Mucosa of stomach (tissue), 1 donor: ENCODE results near the gene COMMD8.

ENCODE experiments used
- H3K27me3 ChIP-seq: one replicate; pipeline ENCODE4 v1.7.0; 2013; ENCODE audit warnings: mild to moderate bottlenecking, low read length; ENCODE audit not compliant: control insufficient read depth, insufficient read depth
- H3K36me3 ChIP-seq: one replicate; pipeline ENCODE4 v1.7.0; 2013; ENCODE audit warnings: low read length; ENCODE audit not compliant: control insufficient read depth, insufficient read depth
- H3K4me1 ChIP-seq: one replicate; pipeline ENCODE4 v1.7.0; 2013; ENCODE audit warnings: mild to moderate bottlenecking, low read length; ENCODE audit not compliant: control insufficient read depth, insufficient read depth
- H3K4me3 ChIP-seq: one replicate; pipeline ENCODE4 v1.7.0; 2013; ENCODE audit warnings: low read length
- H3K9ac ChIP-seq: one replicate; pipeline ENCODE4 v1.7.0; 2013; ENCODE audit warnings: mild to moderate bottlenecking, low read length, moderate library complexity
- H3K9me3 ChIP-seq: one replicate; pipeline ENCODE4 v1.7.0; 2013; ENCODE audit warnings: mild to moderate bottlenecking, low read length, moderate library complexity; ENCODE audit not compliant: control insufficient read depth
- donor health status: Pancreatic carcinoma.

Gene COMMD8

DNA sequence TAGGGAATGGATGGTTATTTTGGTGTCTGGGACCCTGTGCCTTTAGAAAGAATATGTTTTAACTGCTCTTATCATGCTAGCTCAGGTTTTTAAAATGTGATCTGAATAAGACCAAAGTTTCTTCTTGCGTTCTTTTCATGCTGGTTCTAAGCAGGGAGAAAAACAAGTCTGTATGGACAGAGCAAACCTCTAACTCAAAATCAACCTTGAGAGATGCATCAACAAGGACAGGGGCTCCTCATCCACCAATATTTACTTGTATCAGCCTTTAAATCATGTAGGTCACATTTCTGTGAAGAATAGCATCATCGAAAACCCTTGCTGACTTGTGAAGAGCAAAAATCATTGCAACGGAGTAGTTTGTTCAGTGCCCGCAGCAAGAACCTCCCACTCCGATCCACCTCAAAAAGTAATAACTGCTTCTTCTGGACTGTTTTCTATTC is 22.8 kb upstream of the COMMD8 start:
- Histone ChIP-seq H3K9ac (peak overlapping the region; percentile 92), H3K4me3 (peak overlapping the region; percentile 85), H3K36me3 (no peaks in the 10 kb centered on the region), H3K9me3 (no peaks in the 10 kb centered on the region), H3K4me1 (peaks cover 6% of the 10 kb centered on the region), H3K27me3 (no peaks in the 10 kb centered on the region)

DNA sequence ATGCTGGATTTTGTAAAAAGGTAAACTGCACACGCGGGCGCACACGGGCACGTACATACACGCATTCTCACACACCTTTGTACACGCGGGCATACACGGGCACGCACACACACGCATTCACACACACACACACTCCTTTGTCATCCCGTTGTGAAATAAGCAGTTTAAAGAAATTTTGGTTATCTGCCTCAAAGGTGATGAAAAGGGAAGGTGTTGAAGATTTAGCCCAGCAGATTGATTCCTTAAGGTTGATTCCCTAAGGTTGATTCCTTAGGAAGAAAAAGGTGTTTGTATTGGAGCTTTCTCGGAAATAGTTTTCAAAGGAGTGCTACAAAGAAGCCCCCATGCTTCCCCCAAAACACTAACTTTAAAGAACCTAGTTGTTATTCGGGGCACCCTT is 22.3 kb upstream of the COMMD8 start:
- H3K9me3 ChIP-seq, result no peaks in the 10 kb centered on the region
- peak overlapping the region; percentile 85 for H3K4me3 ChIP-seq
- peak overlapping the region; percentile 92 for H3K9ac ChIP-seq
- peaks cover 6% of the 10 kb centered on the region for H3K4me1 ChIP-seq
- H3K36me3 ChIP-seq, result no peaks in the 10 kb centered on the region
- H3K27me3 ChIP-seq, result no peaks in the 10 kb centered on the region

DNA sequence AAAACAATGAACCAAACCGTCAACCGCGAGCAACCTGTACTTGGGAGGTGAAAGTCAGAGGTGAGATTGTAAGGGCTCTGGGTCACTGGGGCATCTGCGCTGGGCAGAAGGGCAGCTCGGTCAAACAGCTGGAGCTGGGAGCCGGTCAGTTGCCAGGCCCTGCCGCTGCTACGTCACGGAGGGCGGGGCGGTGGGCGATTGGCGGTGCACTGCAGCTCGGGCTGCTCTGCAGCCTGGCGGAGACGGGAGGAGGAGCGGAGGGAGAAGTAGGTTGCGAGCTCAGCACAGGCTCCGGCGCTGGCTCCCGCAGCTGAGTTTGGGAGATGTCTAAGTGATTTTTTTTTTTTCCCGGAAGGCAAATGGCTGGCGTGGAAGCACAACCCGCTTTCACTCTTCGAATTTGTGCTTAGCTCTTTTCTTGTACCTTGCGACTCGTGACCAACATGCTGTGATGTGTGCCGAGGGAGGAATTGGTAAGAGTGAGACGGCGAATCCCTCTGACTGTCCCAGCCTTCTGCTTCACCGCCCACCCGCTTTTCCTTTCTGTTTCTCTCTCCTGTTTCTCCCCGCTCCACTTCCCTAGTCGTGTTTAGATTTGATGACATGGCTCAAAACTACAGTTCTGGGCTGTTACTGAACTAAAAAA is 21.7 kb upstream of the COMMD8 start, which contains the start of gene ATP10D:
Gene ATP10D (plus strand): TSS at position 229 of the 646 bp plus-strand sequence. CDS start 27,266 bp downstream, outside the sequence.
- no peaks in the 10 kb centered on the region for H3K9me3 ChIP-seq
- H3K36me3 ChIP-seq, result no peaks in the 10 kb centered on the region
- H3K4me3 ChIP-seq, result peak within 1 kb of the TSS; percentile 85
- peak within 1 kb of the TSS; percentile 92 for H3K9ac ChIP-seq
- peaks cover 6% of the 10 kb centered on the region for H3K4me1 ChIP-seq
- H3K27me3 ChIP-seq, result no peaks in the 10 kb centered on the region

DNA sequence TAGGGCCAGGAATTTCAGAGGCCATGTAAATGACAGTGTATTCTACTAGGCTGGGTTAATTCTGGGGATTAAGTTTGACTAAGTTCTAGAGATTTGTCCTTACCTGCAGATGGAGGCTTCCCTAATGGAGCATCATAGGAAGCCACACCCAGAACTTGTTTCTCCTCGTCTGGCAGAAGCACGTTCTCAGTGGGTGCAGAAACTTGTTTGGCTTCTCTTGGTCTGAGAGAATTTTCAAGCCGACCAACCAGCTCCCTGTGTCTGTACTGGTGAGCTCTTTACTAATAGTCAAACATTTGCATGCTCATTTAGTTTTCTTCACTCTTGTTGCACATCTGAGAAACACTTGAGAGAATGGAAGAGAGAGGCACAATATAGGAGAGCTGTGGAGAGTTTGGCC is 20.7 kb upstream of the COMMD8 start:
- Histone ChIP-seq H3K9me3 (no peaks in the 10 kb centered on the region), H3K4me3 (no peak overlapping the region), H3K36me3 (no peaks in the 10 kb centered on the region), H3K9ac (no peak overlapping the region), H3K4me1 (peaks cover 6% of the 10 kb centered on the region), H3K27me3 (no peaks in the 10 kb centered on the region)

DNA sequence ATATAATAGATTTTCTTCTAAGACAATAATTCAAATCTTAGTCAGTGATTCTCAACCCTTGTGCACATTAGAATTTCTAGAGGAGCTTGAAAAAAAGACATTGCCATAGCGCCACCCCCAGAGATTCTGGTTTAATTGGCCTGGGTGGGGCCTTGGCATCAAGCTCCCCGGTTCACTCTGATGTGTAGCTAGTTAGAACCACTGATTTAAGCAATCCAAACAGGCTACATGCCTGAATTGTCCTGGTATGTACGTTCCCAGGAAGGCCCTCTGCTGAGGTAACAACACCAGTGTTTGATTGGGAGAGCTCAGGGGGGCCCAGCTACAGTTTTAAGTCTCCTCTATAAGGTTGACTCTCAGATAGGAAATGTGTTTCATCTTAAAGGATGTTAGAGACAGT is 20.2 kb upstream of the COMMD8 start:
- Histone ChIP-seq H3K4me3 (no peak overlapping the region), H3K4me1 (peaks cover 6% of the 10 kb centered on the region), H3K27me3 (no peaks in the 10 kb centered on the region), H3K9me3 (no peaks in the 10 kb centered on the region), H3K36me3 (no peaks in the 10 kb centered on the region), H3K9ac (no peak overlapping the region)

DNA sequence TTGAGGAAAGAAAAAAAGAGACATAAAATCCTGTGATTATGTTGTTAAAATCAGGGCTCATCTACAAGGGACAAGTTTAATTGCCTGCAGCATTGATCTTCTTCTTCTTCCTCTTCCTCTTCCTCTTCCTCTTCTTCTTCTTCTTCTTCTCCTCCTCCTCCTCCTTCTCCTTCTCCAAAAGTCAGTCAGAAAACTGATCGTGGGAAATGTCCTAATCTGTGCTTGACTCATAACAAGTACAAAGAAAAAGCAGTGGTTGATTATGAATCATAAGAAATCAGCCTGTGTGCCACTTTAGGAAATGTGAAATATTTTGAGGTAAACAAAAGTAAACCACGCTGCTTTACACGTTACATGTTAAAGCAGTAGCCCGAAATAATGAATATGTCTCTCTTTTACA is 18.8 kb upstream of the COMMD8 start:
- Histone ChIP-seq H3K36me3 (no peaks in the 10 kb centered on the region), H3K9me3 (no peaks in the 10 kb centered on the region), H3K4me3 (no peak overlapping the region), H3K27me3 (no peaks in the 10 kb centered on the region), H3K9ac (no peak overlapping the region), H3K4me1 (peaks cover 6% of the 10 kb centered on the region)

DNA sequence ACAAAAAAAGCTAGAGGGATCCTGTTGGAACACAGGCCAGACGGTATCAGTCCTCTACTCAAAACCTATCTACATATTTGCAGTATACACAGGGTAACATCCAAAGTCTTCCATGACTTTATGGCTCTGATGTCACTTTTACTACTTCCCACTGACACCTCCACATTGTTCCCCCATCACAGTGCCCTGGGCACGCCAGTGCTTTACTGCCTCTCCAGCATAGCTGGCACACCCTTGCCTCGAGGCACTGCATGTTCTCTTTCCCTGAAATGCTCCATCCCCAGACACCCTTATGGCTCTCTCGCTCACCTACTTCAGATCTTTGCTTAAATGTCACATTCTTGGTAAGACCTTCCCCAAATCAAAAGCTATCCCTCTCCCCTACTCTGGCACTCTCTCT is 15.3 kb upstream of the COMMD8 start:
- no peaks in the 10 kb centered on the region for H3K9me3 ChIP-seq

DNA sequence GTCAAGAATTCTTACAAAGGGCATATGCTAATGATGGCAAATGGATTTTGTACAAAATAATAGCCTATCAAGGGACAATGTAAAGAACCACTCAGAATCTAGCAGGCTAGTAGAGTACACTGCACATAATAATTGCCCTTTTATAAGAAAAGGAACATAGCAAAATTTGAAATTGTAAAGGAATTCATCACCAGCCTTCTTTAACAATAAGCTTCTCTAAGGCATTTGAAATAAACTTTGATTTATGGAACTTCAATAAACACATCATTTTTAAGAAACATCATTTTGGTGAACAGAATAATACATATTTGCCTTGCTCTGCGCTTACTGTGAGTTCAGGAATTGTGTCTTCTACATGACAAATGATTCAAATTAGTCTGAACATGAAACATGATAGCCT is 11.9 kb upstream of the COMMD8 start:
- no peaks in the 10 kb centered on the region for H3K9me3 ChIP-seq
- H3K36me3 ChIP-seq, result no peaks in the 10 kb centered on the region
- no peaks in the 10 kb centered on the region for H3K4me1 ChIP-seq
- H3K27me3 ChIP-seq, result no peaks in the 10 kb centered on the region
- H3K9ac ChIP-seq, result no peak overlapping the region
- H3K4me3 ChIP-seq, result no peak overlapping the region

More for the DNA sequence above, 15.3 kb upstream of the COMMD8 start:
- no peaks in the 10 kb centered on the region for H3K36me3 ChIP-seq
- no peak overlapping the region for H3K4me3 ChIP-seq
- no peaks in the 10 kb centered on the region for H3K4me1 ChIP-seq
- no peaks in the 10 kb centered on the region for H3K27me3 ChIP-seq
- no peak overlapping the region for H3K9ac ChIP-seq

DNA sequence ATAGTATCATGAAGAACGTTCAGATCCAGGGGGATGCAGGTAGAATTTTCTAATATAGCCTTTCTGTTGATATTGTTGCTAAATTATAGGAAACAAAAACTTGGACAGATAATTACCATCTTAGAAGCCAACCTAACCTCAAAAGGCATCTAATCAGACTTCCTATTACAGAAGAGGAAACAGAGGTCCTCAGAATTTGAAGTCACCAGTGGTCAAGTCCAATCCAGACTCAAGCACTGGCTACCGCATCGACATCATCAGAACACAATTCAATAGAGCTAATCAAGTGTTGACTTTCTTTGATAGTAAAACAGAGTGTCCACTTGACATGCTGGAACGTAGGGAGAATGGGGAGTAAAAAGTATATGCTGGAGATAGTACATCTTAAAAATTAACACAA is 11.3 kb upstream of the COMMD8 start:
- H3K9ac ChIP-seq, result no peak overlapping the region
- H3K4me1 ChIP-seq, result no peaks in the 10 kb centered on the region
- no peak overlapping the region for H3K4me3 ChIP-seq
- H3K27me3 ChIP-seq, result no peaks in the 10 kb centered on the region
- no peaks in the 10 kb centered on the region for H3K36me3 ChIP-seq
- H3K9me3 ChIP-seq, result no peaks in the 10 kb centered on the region

DNA sequence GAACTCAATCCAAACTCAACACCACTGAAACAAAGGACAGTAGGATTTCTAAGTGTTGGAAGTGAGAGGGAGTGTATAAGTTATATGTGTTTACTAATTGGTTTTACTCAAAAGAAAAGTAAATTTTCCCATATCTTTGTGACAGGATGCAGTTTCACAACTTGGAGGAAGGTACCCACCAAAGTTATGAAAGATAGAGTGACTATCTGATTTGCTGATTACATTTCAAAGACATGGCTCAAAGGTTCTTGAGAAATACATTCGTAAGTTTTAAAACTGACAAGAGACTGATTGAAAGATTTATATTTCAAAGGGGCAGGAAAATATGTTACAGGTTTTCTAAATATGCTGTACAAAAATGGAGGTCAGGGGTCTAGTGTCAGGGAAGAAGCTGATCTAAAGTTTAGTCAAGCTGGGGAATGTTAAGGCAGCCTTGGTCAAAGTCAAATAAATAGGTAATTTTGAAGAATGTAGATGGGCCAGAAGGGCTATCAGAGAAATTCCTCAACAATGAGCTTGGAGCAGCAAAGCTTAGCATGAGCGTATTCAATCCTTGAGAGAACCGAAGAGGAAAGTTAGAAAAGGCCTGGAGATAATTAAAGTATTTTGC is 9.7 kb upstream of the COMMD8 start:
- Histone ChIP-seq H3K4me3 (no peak overlapping the region), H3K36me3 (no peaks in the 10 kb centered on the region), H3K9ac (no peak overlapping the region), H3K27me3 (no peaks in the 10 kb centered on the region), H3K9me3 (no peaks in the 10 kb centered on the region), H3K4me1 (no peaks in the 10 kb centered on the region)

DNA sequence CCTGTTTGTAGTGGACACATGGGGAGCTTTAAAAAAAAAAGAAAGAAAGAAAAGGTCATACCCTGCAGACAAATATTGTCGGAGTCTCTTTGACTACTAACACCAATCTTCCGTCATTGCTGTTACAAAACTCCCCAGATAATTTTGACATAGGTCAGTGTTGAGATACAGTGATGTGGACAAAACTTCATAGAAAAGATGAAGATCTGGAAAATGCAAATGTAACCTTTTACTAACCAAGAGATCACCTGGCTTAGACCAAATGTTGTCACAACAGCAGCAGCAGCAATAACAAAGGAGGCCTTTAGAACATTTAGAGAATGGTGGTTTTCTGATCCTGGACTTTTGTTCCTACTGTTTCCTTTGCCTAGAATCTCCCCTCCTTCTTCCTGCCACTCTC is 8.1 kb upstream of the COMMD8 start:
- Histone ChIP-seq H3K9me3 (no peaks in the 10 kb centered on the region), H3K4me1 (no peaks in the 10 kb centered on the region), H3K36me3 (no peaks in the 10 kb centered on the region), H3K9ac (no peak overlapping the region), H3K27me3 (no peaks in the 10 kb centered on the region), H3K4me3 (no peak overlapping the region)

DNA sequence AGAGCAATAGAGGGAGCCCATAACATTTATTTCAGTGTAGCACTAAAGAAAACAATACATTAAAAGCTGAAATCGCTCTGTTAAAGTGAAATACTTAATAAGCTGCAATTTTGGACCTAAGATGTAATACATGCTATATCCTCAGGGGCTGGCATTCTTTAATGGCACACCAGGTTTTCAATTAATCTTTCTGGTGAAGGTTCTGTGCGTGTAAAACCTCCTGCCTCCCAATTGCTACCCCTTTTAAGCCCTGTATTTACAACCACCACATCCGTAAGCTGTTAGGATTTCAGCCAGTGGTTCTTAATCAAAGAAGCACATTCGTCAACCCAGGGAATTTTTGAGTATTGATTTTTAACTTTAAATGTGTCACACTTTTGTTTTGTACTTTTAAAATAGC is 7.6 kb upstream of the COMMD8 start:
- Histone ChIP-seq H3K9ac (no peak overlapping the region), H3K27me3 (no peaks in the 10 kb centered on the region), H3K36me3 (no peaks in the 10 kb centered on the region), H3K4me3 (no peak overlapping the region), H3K4me1 (no peaks in the 10 kb centered on the region), H3K9me3 (no peaks in the 10 kb centered on the region)
